Endothelial cell of umbilical vein (primary cell): ENCODE data around the gene TMIGD3. TPM values are rescaled to one million over a fixed set of nuclear protein-coding genes. Genes with fewer than 3 reads are reported as not detected.

Experiments used
- BruUV-seq: library from RNA; stranded (reverse); fragments of 400-500 nt; replicated peaks from 2 replicates; lab custom pipeline; 2021; lab: Mats Ljungman, UMichigan
- CTCF ChIA-PET: fragments of 300-600, 350-600 bp; sonication (Branson Sonifier 250); formaldehyde crosslinking; loops from one replicate; lab custom pipeline; 2021; ENCODE audit warnings: antibody characterized with exemption, inconsistent platforms; lab: Charles Lee
- POLR2A ChIA-PET: fragments of 300-600, 350-600 bp; sonication (Branson Sonifier 250); formaldehyde crosslinking; loops from one replicate; lab custom pipeline; 2021; ENCODE audit warnings: antibody characterized with exemption, inconsistent platforms; lab: Charles Lee
- DNase-seq: peaks from one replicate; pipeline ENCODE4 v3.0.0-alpha.2; 2011; ENCODE audit warnings: low read depth, low spot score
- FAIRE-seq: peaks from 2 replicates; lab custom pipeline; 2011; peaks lifted over from hg19 to GRCh38; lab: Jason Lieb, UNC
- H2AFZ ChIP-seq: 2 replicates; pipeline ENCODE4 v1.6.0; 2012; ENCODE audit warnings: low read depth, low read length, control low read depth, inconsistent platforms
- H3K27ac ChIP-seq: 2 replicates; pipeline ENCODE4 v1.5.1; 2011; ENCODE audit warnings: low read depth, mild to moderate bottlenecking, control low read depth, low read length, moderate library complexity; ENCODE audit not compliant: insufficient read depth
- H3K27me3 ChIP-seq, 2 experiments: 2 replicates each; pipeline versions ENCODE4 v1.6.0 to v1.6.1; 2011; ENCODE audit warnings: low read length in 2 of 2, mixed read lengths in 1 of 2; ENCODE audit not compliant: control insufficient read depth in 2 of 2, insufficient read depth in 2 of 2
- H3K36me3 ChIP-seq, 2 experiments: 2 replicates in 1 of 2; 3 replicates in 1 of 2; pipeline ENCODE4 v1.5.1; 2011; ENCODE audit warnings: low read length in 2 of 2, mild to moderate bottlenecking in 1 of 2, moderate library complexity in 1 of 2; ENCODE audit not compliant: control insufficient read depth in 2 of 2, insufficient read depth in 2 of 2; ENCODE audit errors: extremely low read depth in 1 of 2
- H3K4me1 ChIP-seq: 3 replicates; pipeline ENCODE4 v1.5.1; 2011; ENCODE audit warnings: mild to moderate bottlenecking, low read length; ENCODE audit not compliant: control insufficient read depth, insufficient read depth; ENCODE audit errors: extremely low read depth
- H3K4me2 ChIP-seq: 2 replicates; pipeline ENCODE4 v1.6.1; 2011; ENCODE audit warnings: low read length, control low read depth, mixed read lengths; ENCODE audit not compliant: insufficient read depth
- H3K4me3 ChIP-seq, 3 experiments: fragments of 200-600 bp in 1 of 3; sonication (generic), shearing (Covaris generic) in 1 of 3; replicated peaks in 1 of 3; 2 replicates each; pipeline ENCODE4 v1.5.1; 2011 to 2016; ENCODE audit warnings: control low read depth in 3 of 3, low read length in 3 of 3, mild to moderate bottlenecking in 2 of 3, inconsistent platforms in 1 of 3, low read depth in 1 of 3, moderate library complexity in 1 of 3; ENCODE audit not compliant: insufficient read depth in 1 of 3
- H3K79me2 ChIP-seq: 2 replicates; pipeline ENCODE4 v1.6.0; 2012; ENCODE audit warnings: low read length, inconsistent platforms; ENCODE audit not compliant: control insufficient read depth, insufficient read depth
- H3K9ac ChIP-seq: replicated peaks from 2 replicates; pipeline ENCODE3; 2011; ENCODE audit warnings: low read length, control low read depth; ENCODE audit not compliant: insufficient read depth; ENCODE audit errors: extremely low read depth
- H3K9me1 ChIP-seq: replicated peaks from 3 replicates; pipeline ENCODE4 v1.6.0; 2011; ENCODE audit warnings: mild to moderate bottlenecking, low read length; ENCODE audit not compliant: control insufficient read depth, insufficient read depth; ENCODE audit errors: extremely low read depth
- H3K9me3 ChIP-seq: replicated peaks from 2 replicates; pipeline ENCODE4 v1.5.1; 2012; ENCODE audit warnings: low read length, inconsistent platforms; ENCODE audit not compliant: control insufficient read depth, insufficient read depth
- H4K20me1 ChIP-seq: replicated peaks from 2 replicates; pipeline ENCODE3; 2011; ENCODE audit warnings: mild to moderate bottlenecking, low read length; ENCODE audit not compliant: control insufficient read depth, insufficient read depth; ENCODE audit errors: extremely low read depth
- CTCF ChIP-seq, 2 donors: IDR thresholded peaks; 1 replicate in 1 of 2; 2 replicates in 1 of 2; pipeline ENCODE4 v1.5.1; 2011; ENCODE audit warnings: low read length in 2 of 2, mild to moderate bottlenecking in 2 of 2, moderate library complexity in 2 of 2, control low read depth in 1 of 2, inconsistent platforms in 1 of 2, low read depth in 1 of 2; ENCODE audit not compliant: insufficient read depth in 1 of 2; ENCODE audit errors: extremely low read depth in 1 of 2
- EZH2 ChIP-seq: IDR thresholded peaks from 2 replicates; pipeline ENCODE4 v1.6.1; 2012; ENCODE audit warnings: borderline replicate concordance, low read depth, mild to moderate bottlenecking, moderate library complexity, low read length, inconsistent platforms; ENCODE audit not compliant: severe bottlenecking
- FOS ChIP-seq: IDR thresholded peaks from 2 replicates; pipeline ENCODE4 v1.6.1; 2011; ENCODE audit warnings: mild to moderate bottlenecking, low read length, moderate library complexity, borderline replicate concordance; ENCODE audit not compliant: insufficient read depth
- GATA2 ChIP-seq: IDR thresholded peaks from 2 replicates; pipeline ENCODE4 v1.7.0; 2011; ENCODE audit warnings: low read depth, mild to moderate bottlenecking, moderate library complexity, mixed read lengths, low read length; ENCODE audit not compliant: insufficient read length, insufficient read depth
- JUN ChIP-seq: IDR thresholded peaks from 2 replicates; pipeline ENCODE4 v1.6.1; 2011; ENCODE audit warnings: borderline replicate concordance, low read depth; ENCODE audit not compliant: insufficient read length, insufficient read depth
- MYC ChIP-seq: IDR thresholded peaks from one replicate; pipeline ENCODE4 v1.6.1; 2011; ENCODE audit warnings: mild to moderate bottlenecking, low read depth, low read length
- POLR2A ChIP-seq: IDR thresholded peaks from 2 replicates; pipeline ENCODE4 v1.6.1; 2012; ENCODE audit warnings: low read depth, mild to moderate bottlenecking, control low read depth, low read length
- POLR2AphosphoS5 ChIP-seq: IDR thresholded peaks from 2 replicates; pipeline ENCODE4 v1.6.1; 2012; ENCODE audit warnings: low read depth, mild to moderate bottlenecking, control low read depth, low read length, moderate library complexity; ENCODE audit not compliant: insufficient read depth
- dilution Hi-C: fragments of 300-500 bp; cut with MboI; formaldehyde crosslinking; loops from one replicate; pipeline ENCODE4 v1.15.0; 2019; ENCODE audit warnings: low sequenced_read_pairs; ENCODE audit not compliant: extremely low pct_ligation_motif_present
- intact Hi-C: fragments of 100-400 bp; cut with micrococcal nuclease; formaldehyde crosslinking; loops from one replicate; pipeline ENCODE4 v1.10.0; 2022
- polyA plus RNA-seq, 4 experiments: library from polyadenylated mRNA; depleted of rRNA in 3 of 4; stranded (reverse) in 3 of 4; unstranded in 1 of 4; fragments of >200 nt; gene quantifications; 2 replicates each; pipeline versions ENCODE4 v1.2.1 to v1.2.3, GENCODE V29; 2011 to 2012; ENCODE audit warnings: missing spikeins in 1 of 4
- total RNA-seq: library from RNA; stranded (reverse); gene quantifications from 2 replicates; pipeline ENCODE4 v1.2.3, GENCODE V29; 2021
- TF ChIP-seq, protein P1 (sequence below): IDR thresholded peaks from 2 replicates; pipeline ENCODE4 v1.6.1; 2011; ENCODE audit not compliant: insufficient read depth, insufficient read length

The TMIGD3 gene
- total and polyA plus RNA-seq, 2 donors (not counting 3 experiments of a cell fraction or from before 2014, with no cell fraction given): 0.07 to 0.49 TPM

DNA sequence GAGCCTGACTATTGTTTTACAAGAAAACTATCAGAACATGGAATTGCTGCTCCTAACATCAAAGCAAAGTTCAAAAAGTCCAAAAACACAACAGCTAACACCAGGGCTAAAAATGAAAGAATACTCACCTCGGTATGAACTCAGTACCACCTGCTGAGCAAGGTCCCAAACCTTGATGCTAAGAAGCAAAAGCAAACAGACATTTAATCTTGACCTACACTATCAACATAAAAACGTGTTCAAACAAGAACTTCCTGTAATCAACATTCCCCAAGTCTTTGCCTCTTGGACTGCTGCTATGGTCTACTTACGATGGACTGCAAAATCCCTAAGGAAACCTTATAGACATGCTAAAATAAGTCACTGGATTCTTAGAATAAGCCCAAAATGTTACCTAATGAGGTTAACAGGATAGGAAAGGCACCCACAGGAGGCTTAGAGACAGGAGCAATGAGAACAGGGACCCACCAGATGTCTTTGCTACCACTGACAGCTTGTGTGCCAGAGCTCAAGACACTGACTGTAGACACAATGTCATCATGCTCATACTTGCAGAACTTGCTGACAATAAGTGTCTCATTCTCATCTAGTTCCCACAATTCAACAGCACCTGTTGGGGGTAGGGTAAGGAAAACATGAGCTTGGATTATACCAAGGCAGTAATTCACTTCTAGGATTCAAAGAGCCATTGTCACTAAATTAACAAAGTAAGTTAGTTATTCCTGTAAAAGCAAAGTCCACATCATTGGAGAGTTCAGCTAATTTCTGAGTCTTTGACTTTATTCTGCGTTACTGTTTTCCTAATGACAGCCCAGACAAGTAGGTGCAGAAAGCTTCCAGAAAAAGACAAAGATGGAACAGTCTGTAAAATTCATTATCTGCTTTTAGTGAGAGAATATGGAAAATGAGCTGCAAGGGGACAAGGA lies 56.2 kb downstream of the TMIGD3 start:
- ChIA-PET POLR2A (interaction anchor here (1.1 kb wide), 1 partner anchor 9 kb away, joined by 3 read pairs; no protein-coding TSS in a partner anchor), CTCF (interaction anchor here (1.1 to 1.9 kb wide), 2 partner anchors 9 to 322 kb away, joined by 4 to 8 read pairs; no protein-coding TSS in a partner anchor)
- Histone ChIP-seq H3K9me1 (no peaks in the 10 kb centered on the region), H3K9ac (peak overlapping the region; percentile 85), H3K9me3 (no peaks in the 10 kb centered on the region), H3K36me3 (peaks cover 4 to 14% of the 10 kb centered on the region in 2 experiments), H3K4me2 (peak overlapping the region; percentile 67), H3K79me2 (peaks cover 62% of the 10 kb centered on the region), H3K4me3 (peak overlapping the region in 2 of 3 experiments; percentile 56 to 87), H2AFZ (no peak overlapping the region), H3K27ac (no peak overlapping the region), H4K20me1 (no peaks in the 10 kb centered on the region), H3K4me1 (peaks cover 21% of the 10 kb centered on the region), H3K27me3 (no peaks in the 10 kb centered on the region)
- BruUV-seq: TSS peak; percentile 16
- DNase-seq (no peak), FAIRE-seq (no peak)
- intact Hi-C loops: no loop called here
- dilution Hi-C loops: no loop called here
- TF ChIP-seq GATA2 (no peak), FOS (no peak), POLR2AphosphoS5 (no peak), JUN (no peak), POLR2A (no peak), CTCF (IDR thresholded peaks at IDR 0.05; ENCODE audit: extremely low read depth in 1 of 2, insufficient read depth in 1 of 2, low read depth in 1 of 2, low read length in 2 of 2) (no peak), MYC (no peak), EZH2 (no peak)
- TF ChIP-seq, protein P1, sequence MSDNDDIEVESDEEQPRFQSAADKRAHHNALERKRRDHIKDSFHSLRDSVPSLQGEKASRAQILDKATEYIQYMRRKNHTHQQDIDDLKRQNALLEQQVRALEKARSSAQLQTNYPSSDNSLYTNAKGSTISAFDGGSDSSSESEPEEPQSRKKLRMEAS: no peak
